HepG2 (cell line): ENCODE data around the gene MRPL38. TPM values are rescaled to one million over a fixed set of nuclear protein-coding genes. Genes with fewer than 3 reads are reported as not detected.
A peak's percentile ranks its signal among the peaks of the same experiment; 100 is the strongest.

ENCODE experiments used
- CBX2 ChIP-seq, 2 experiments: fragments of 200-600 bp in 1 of 2; sonication (generic); formaldehyde crosslinking in 1 of 2; IDR thresholded peaks; 2 replicates each; pipeline versions ENCODE4 v1.7.0 to v1.8.1; 2018 to 2022; ENCODE audit warnings: low read depth in 2 of 2, low read length in 1 of 2, mild to moderate bottlenecking in 1 of 2, missing genetic modification reagents in 1 of 2
- CCAR2 ChIP-seq: fragments of 200-400 bp; formaldehyde crosslinking; optimal IDR thresholded peaks from 2 replicates; pipeline ENCODE3; 2018; ENCODE audit warnings: low read depth, mild to moderate bottlenecking, low read length, moderate library complexity
- DDIT3 ChIP-seq: sonication (generic); formaldehyde crosslinking; IDR thresholded peaks from 2 replicates; pipeline ENCODE4 v1.4.0; 2020; ENCODE audit warnings: mild to moderate bottlenecking, missing genetic modification reagents
- GABPA ChIP-seq, 2 experiments: IDR thresholded peaks; 2 replicates each; pipeline ENCODE4 v1.6.1; 2011 to 2016; ENCODE audit warnings: low read depth in 2 of 2, low read length in 1 of 2, missing biosample characterization in 1 of 2, missing genetic modification characterization in 1 of 2
- KAT7 ChIP-seq: IDR thresholded peaks from 2 replicates; pipeline ENCODE4 v1.6.1; 2018; ENCODE audit warnings: borderline replicate concordance, missing compliant biosample characterization
- NFRKB ChIP-seq: fragments of 450-650 bp; IDR thresholded peaks from 2 replicates; pipeline ENCODE4 v1.6.1; 2017
- SIX1 ChIP-seq: sonication (generic); formaldehyde crosslinking; IDR thresholded peaks from 2 replicates; pipeline ENCODE4 v1.4.0; 2020; ENCODE audit warnings: missing genetic modification reagents, borderline replicate concordance
- SNAPC4 ChIP-seq: sonication (generic); formaldehyde crosslinking; IDR thresholded peaks from 2 replicates; pipeline ENCODE4 v1.4.0; 2020; ENCODE audit warnings: mild to moderate bottlenecking, missing genetic modification reagents
- SNAPC5 ChIP-seq: sonication (generic); formaldehyde crosslinking; IDR thresholded peaks from 2 replicates; pipeline ENCODE4 v1.8.1; 2023; ENCODE audit warnings: mild to moderate bottlenecking, missing genetic modification reagents, borderline replicate concordance
- TBX3 ChIP-seq: fragments of 450-650 bp; IDR thresholded peaks from 2 replicates; pipeline ENCODE4 v1.6.1; 2017; ENCODE audit warnings: antibody characterized with exemption, mild to moderate bottlenecking, inconsistent platforms, borderline replicate concordance
- ZBTB8A ChIP-seq: sonication (generic); formaldehyde crosslinking; IDR thresholded peaks from 2 replicates; pipeline ENCODE4 v1.4.0; 2020; ENCODE audit warnings: mild to moderate bottlenecking, low read depth, missing genetic modification reagents, borderline replicate concordance
- ZNF326 ChIP-seq: sonication (generic); formaldehyde crosslinking; IDR thresholded peaks from 2 replicates; pipeline ENCODE4 v1.4.0; 2020; ENCODE audit warnings: missing genetic modification reagents, borderline replicate concordance
- ZNF629 ChIP-seq: sonication (generic); formaldehyde crosslinking; conservative IDR thresholded peaks from 2 replicates; pipeline ENCODE4 v1.5.0; 2020; ENCODE audit warnings: missing genetic modification reagents
- ZSCAN25 ChIP-seq: sonication (generic); formaldehyde crosslinking; IDR thresholded peaks from 2 replicates; pipeline ENCODE4 v1.8.0; 2022; ENCODE audit warnings: mild to moderate bottlenecking, missing genetic modification reagents
- polyA plus RNA-seq, 8 experiments: library from polyadenylated mRNA; depleted of rRNA in 3 of 8; stranded (reverse) in 7 of 8; unstranded in 1 of 8; fragments of >200 nt; fragmentation: Illumina TruSeq in 4 of 8; extraction: Trizol in 4 of 8; gene quantifications; 2 replicates each; pipeline versions ENCODE4 v1.2.1 to v1.2.3, GENCODE V29; 2011 to 2016; ENCODE audit warnings: low read depth in 4 of 8, missing spikeins in 1 of 8, mixed read lengths in 1 of 8; ENCODE audit not compliant: insufficient read depth in 1 of 8
- total RNA-seq, 5 experiments: library from RNA; depleted of rRNA; stranded (reverse); fragments of >200 nt; fragmentation: Illumina TruSeq; extraction: Trizol; gene quantifications; 2 replicates each; pipeline ENCODE4 v1.2.3, GENCODE V29; 2016; ENCODE audit warnings: low read depth in 1 of 5
- TF ChIP-seq, protein P1 (sequence below): sonication (generic); formaldehyde crosslinking; IDR thresholded peaks from 2 replicates; pipeline ENCODE4 v1.5.0; 2020; ENCODE audit warnings: mild to moderate bottlenecking, missing genetic modification reagents

Gene MRPL38
- total and polyA plus RNA-seq, 2 of the 13 experiments (the other 11 are each of a cell fraction or from before 2014, with no cell fraction given): 83.7 to 125 TPM

GRCh38 chr17:75872434-75873351 lies 32.0 kb downstream of the MRPL38 start (continued):
- TF ChIP-seq SNAPC4 (CRISPR knock-in tag): peak; percentile 76; the same call in 1 of the 2 replicates
- TF ChIP-seq ZBTB8A (CRISPR knock-in tag): 0 out of 2 replicates have a peak, but pooled peaks have one; percentile 38
- TF ChIP-seq SNAPC5 (CRISPR knock-in tag): peak; percentile 81; the same call in 1 of the 2 replicates
- TF ChIP-seq ZNF629 (CRISPR knock-in tag): peak; percentile 93
- TF ChIP-seq GABPA (IDR thresholded peaks at IDR 0.05; ENCODE audit: low read depth, low read length): no peak
- TF ChIP-seq GABPA (CRISPR knock-in tag; IDR thresholded peaks at IDR 0.05; ENCODE audit: low read depth): peak; percentile 54; the same call in 1 of the 2 replicates
- TF ChIP-seq SIX1 (CRISPR knock-in tag): 0 out of 2 replicates have a peak, but pooled peaks have one; percentile 26
- TF ChIP-seq, protein P1, sequence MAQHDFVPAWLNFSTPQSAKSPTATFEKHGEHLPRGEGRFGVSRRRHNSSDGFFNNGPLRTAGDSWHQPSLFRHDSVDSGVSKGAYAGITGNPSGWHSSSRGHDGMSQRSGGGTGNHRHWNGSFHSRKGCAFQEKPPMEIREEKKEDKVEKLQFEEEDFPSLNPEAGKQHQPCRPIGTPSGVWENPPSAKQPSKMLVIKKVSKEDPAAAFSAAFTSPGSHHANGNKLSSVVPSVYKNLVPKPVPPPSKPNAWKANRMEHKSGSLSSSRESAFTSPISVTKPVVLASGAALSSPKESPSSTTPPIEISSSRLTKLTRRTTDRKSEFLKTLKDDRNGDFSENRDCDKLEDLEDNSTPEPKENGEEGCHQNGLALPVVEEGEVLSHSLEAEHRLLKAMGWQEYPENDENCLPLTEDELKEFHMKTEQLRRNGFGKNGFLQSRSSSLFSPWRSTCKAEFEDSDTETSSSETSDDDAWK: no peak
- TF ChIP-seq ZSCAN25 (CRISPR knock-in tag): peak; percentile 83
- TF ChIP-seq CBX2 (IDR thresholded peaks at IDR 0.05; ENCODE audit: low read depth, low read length): no peak
- TF ChIP-seq CBX2 (CRISPR knock-in tag; IDR thresholded peaks at IDR 0.05; ENCODE audit: low read depth): no peak
- no peak for TF ChIP-seq CCAR2
- TF ChIP-seq NFRKB: no peak
- 0 out of 2 replicates have a peak, but pooled peaks have one; percentile 36 for TF ChIP-seq DDIT3 (CRISPR knock-in tag)
- peak; percentile 78; the same call in 1 of the 2 replicates for TF ChIP-seq ZNF326 (CRISPR knock-in tag)
- TF ChIP-seq TBX3: no peak; the same call in 1 of the 2 replicates
- TF ChIP-seq KAT7 (CRISPR knock-in tag): peak; percentile 96
